GM12865 (cell line): ENCODE measurements around the gene SMAD7.

Experiments
- DNase-seq: peaks from one replicate; pipeline ENCODE4 v3.0.0; 2010; ENCODE audit warnings: low read depth
- H3K4me3 ChIP-seq: 2 replicates; pipeline ENCODE4 v1.5.1; 2011; ENCODE audit warnings: mild to moderate bottlenecking, low read depth, low read length, control low read depth
- CTCF ChIP-seq: IDR thresholded peaks from 2 replicates; pipeline ENCODE4 v1.5.1; 2011; ENCODE audit warnings: low read length, control low read depth, low read depth, inconsistent platforms; ENCODE audit not compliant: insufficient read depth; ENCODE audit errors: missing control alignments

SMAD7 gene

GRCh38 chr18:48958951-48959350 lies 8.2 kb upstream of the SMAD7 start:
- TF ChIP-seq CTCF = no peak

GRCh38 chr18:48957616-48958015 lies 6.9 kb upstream of the SMAD7 start:
- H3K4me3 ChIP-seq = no peak overlapping the region
- TF ChIP-seq CTCF = no peak
- no peak for DNase-seq

More at GRCh38 chr18:48958951-48959350, 8.2 kb upstream of the SMAD7 start:
- DNase-seq = no peak
- no peak overlapping the region for H3K4me3 ChIP-seq

- DNase-seq = no peak
- H3K4me3 ChIP-seq = no peak overlapping the region
- TF ChIP-seq CTCF = no peak
Measured at GRCh38 chr18:48957136-48957535, 6.4 kb upstream of the SMAD7 start.

- no peak overlapping the region for H3K4me3 ChIP-seq
- TF ChIP-seq CTCF = no peak
- DNase-seq = no peak
Measured at GRCh38 chr18:48956356-48956755, 5.6 kb upstream of the SMAD7 start.

GRCh38 chr18:48955830-48956261 lies 5.1 kb upstream of the SMAD7 start:
- DNase-seq = no peak
- no peak for TF ChIP-seq CTCF
- H3K4me3 ChIP-seq = no peak overlapping the region

- no peak overlapping the region for H3K4me3 ChIP-seq
- no peak for TF ChIP-seq CTCF
- no peak for DNase-seq
Measured at GRCh38 chr18:48954886-48955819, 4.4 kb upstream of the SMAD7 start.

- no peak for DNase-seq
- H3K4me3 ChIP-seq = peak overlapping the region; percentile 79
- TF ChIP-seq CTCF = no peak
Measured at GRCh38 chr18:48953104-48953706, 2.4 kb upstream of the SMAD7 start.
